Measurements from ENCODE around the gene ABCA4. TPM values are rescaled to one million over a fixed set of nuclear protein-coding genes. Genes with fewer than 3 reads are reported as not detected.
"Not testable (repeated sequence)": the region's sequence is repeated elsewhere in the genome, so short reads cannot be mapped to it uniquely, and the experiment has no call there.

The ABCA4 gene
- total RNA-seq: not detected

- POLR2A ChIA-PET: no interaction called here
- Mint-ChIP-seq H3K4me1 (ENCODE audit: low read depth) (no peaks in the 10 kb centered on the region), H3K27me3 (ENCODE audit: low read depth) (peaks cover 17% of the 10 kb centered on the region), H3K27ac (no peak within 1 kb of the TSS), H3K36me3 (ENCODE audit: low read depth) (no peaks in the 10 kb centered on the region), H3K4me3 (no peak within 1 kb of the TSS), H3K9me3 (ENCODE audit: insufficient read depth) (no peaks in the 10 kb centered on the region)
- CTCF ChIA-PET: no interaction called here
- no peak for ATAC-seq
- DNase-seq: no peak
These were observed at the start of gene ABCA4 for GRCh38 chr1:94120991-94121390. TSS of gene ABCA4 (minus strand) at chr1:94121148. CDS start at chr1:94121045, 103 bp downstream.

DNA sequence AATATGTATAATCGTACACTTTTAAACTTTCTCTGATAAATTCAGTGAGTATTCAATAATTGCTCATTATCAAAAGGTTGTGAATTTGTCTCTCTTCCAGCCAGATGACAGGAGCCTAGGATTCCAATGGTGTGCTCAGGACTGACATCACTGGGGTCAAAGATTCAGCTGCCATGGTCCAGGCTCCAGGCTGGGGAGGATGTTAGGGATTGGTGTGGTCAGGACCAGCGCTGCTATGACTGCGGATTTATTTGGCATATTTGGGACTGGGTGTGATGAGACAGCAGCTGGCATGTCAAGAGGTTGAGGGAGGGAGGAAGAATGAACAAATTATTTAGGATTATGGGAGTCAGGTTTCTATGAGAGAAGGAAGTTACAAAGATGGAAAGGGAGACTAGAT, 48.2 kb upstream of the ABCA4 start:
- Mint-ChIP-seq H3K36me3 (ENCODE audit: low read depth) (no peaks in the 10 kb centered on the region), H3K27me3 (ENCODE audit: low read depth) (peaks cover 20% of the 10 kb centered on the region), H3K27ac (no peak overlapping the region), H3K9me3 (ENCODE audit: insufficient read depth) (no peaks in the 10 kb centered on the region), H3K4me3 (no peak overlapping the region), H3K4me1 (ENCODE audit: low read depth) (no peaks in the 10 kb centered on the region)
- ATAC-seq (no peak), DNase-seq (no peak)
- POLR2A ChIA-PET: no interaction called here
- CTCF ChIA-PET: no interaction called here

- ATAC-seq: no peak
- DNase-seq: no peak
- Mint-ChIP-seq H3K4me3 (no peak overlapping the region), H3K27me3 (ENCODE audit: low read depth) (peaks cover 7% of the 10 kb centered on the region), H3K27ac (no peak overlapping the region), H3K9me3 (ENCODE audit: insufficient read depth) (no peaks in the 10 kb centered on the region), H3K4me1 (ENCODE audit: low read depth) (no peaks in the 10 kb centered on the region), H3K36me3 (ENCODE audit: low read depth) (no peaks in the 10 kb centered on the region)
- CTCF ChIA-PET: no interaction called here
- POLR2A ChIA-PET: no interaction called here
These were observed 44.9 kb upstream of the ABCA4 start for GRCh38 chr1:94165843-94166242.

GRCh38 chr1:94164885-94165284, 43.9 kb upstream of the ABCA4 start:
- CTCF ChIA-PET; ATAC-seq; H3K9me3 Mint-ChIP-seq (ENCODE audit: insufficient read depth); H3K27ac Mint-ChIP-seq; H3K4me1 Mint-ChIP-seq (ENCODE audit: low read depth); H3K4me3 Mint-ChIP-seq; DNase-seq; POLR2A ChIA-PET; H3K36me3 Mint-ChIP-seq (ENCODE audit: low read depth); H3K27me3 Mint-ChIP-seq (ENCODE audit: low read depth): not testable (repeated sequence)

- H3K36me3 Mint-ChIP-seq (ENCODE audit: low read depth); ATAC-seq; CTCF ChIA-PET; H3K4me3 Mint-ChIP-seq; DNase-seq; H3K27ac Mint-ChIP-seq; POLR2A ChIA-PET; H3K9me3 Mint-ChIP-seq (ENCODE audit: insufficient read depth); H3K4me1 Mint-ChIP-seq (ENCODE audit: low read depth); H3K27me3 Mint-ChIP-seq (ENCODE audit: low read depth): not testable (repeated sequence)
These were observed 43.2 kb upstream of the ABCA4 start for GRCh38 chr1:94164121-94164520.

GRCh38 chr1:94163249-94163648, 42.3 kb upstream of the ABCA4 start:
- POLR2A ChIA-PET; H3K36me3 Mint-ChIP-seq (ENCODE audit: low read depth); ATAC-seq; H3K27ac Mint-ChIP-seq; H3K4me3 Mint-ChIP-seq; H3K9me3 Mint-ChIP-seq (ENCODE audit: insufficient read depth); DNase-seq; H3K4me1 Mint-ChIP-seq (ENCODE audit: low read depth); H3K27me3 Mint-ChIP-seq (ENCODE audit: low read depth): not testable (repeated sequence)
- CTCF ChIA-PET: interaction anchor here (0.6 kb wide), 1 partner anchor 14 kb away, joined by 3 read pairs; no protein-coding TSS in a partner anchor

- H3K36me3 Mint-ChIP-seq (ENCODE audit: low read depth): no peaks in the 10 kb centered on the region
- H3K27me3 Mint-ChIP-seq (ENCODE audit: low read depth): peaks cover 8% of the 10 kb centered on the region
- no peak overlapping the region for H3K4me3 Mint-ChIP-seq
- DNase-seq: no peak
- ChIA-PET CTCF (no interaction called here), POLR2A (no interaction called here)
- no peak overlapping the region for H3K27ac Mint-ChIP-seq
- no peaks in the 10 kb centered on the region for H3K9me3 Mint-ChIP-seq (ENCODE audit: insufficient read depth)
- no peaks in the 10 kb centered on the region for H3K4me1 Mint-ChIP-seq (ENCODE audit: low read depth)
- no peak for ATAC-seq
These were observed 39.9 kb upstream of the ABCA4 start for GRCh38 chr1:94160811-94161210.

GRCh38 chr1:94156096-94156625, 35.2 kb upstream of the ABCA4 start:
- ATAC-seq (no peak), DNase-seq (no peak)
- ChIA-PET CTCF (interaction anchor here (1.0 kb wide), 1 partner anchor 116 kb away, joined by 3 read pairs; no protein-coding TSS in a partner anchor), POLR2A (no interaction called here)
- Mint-ChIP-seq H3K4me1 (ENCODE audit: low read depth) (no peaks in the 10 kb centered on the region), H3K9me3 (ENCODE audit: insufficient read depth) (no peaks in the 10 kb centered on the region), H3K36me3 (ENCODE audit: low read depth) (no peaks in the 10 kb centered on the region), H3K27me3 (ENCODE audit: low read depth) (peaks cover 11% of the 10 kb centered on the region), H3K4me3 (no peak overlapping the region), H3K27ac (no peak overlapping the region)

DNA sequence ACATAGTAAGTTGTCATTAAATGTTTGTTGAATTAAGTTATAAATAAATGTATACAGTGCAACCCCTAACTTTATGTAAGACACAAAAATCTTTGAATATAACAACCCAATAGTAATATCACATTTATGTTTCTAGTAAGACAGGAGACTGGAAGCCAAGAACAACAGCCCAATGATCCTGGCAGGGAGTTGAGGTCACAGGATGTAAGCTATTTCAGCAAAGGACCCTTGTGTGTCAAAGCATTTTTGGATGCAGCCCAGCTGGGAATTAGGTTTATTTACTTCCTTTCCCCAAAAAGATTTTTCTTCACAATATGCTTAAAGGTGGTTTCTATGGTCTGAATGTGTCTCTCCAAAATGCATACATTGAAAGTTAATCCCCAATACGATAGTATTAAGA, 34.0 kb upstream of the ABCA4 start:
- Mint-ChIP-seq H3K9me3 (ENCODE audit: insufficient read depth) (no peaks in the 10 kb centered on the region), H3K4me3 (no peak overlapping the region), H3K27me3 (ENCODE audit: low read depth) (peaks cover 6% of the 10 kb centered on the region), H3K4me1 (ENCODE audit: low read depth) (no peaks in the 10 kb centered on the region), H3K36me3 (ENCODE audit: low read depth) (no peaks in the 10 kb centered on the region), H3K27ac (no peak overlapping the region)
- CTCF ChIA-PET: no interaction called here
- DNase-seq (no peak), ATAC-seq (no peak)
- POLR2A ChIA-PET: no interaction called here

- CTCF ChIA-PET: no interaction called here
- ATAC-seq (no peak), DNase-seq (no peak)
- Mint-ChIP-seq H3K27ac (no peak overlapping the region), H3K4me3 (no peak overlapping the region), H3K36me3 (ENCODE audit: low read depth) (no peaks in the 10 kb centered on the region), H3K4me1 (ENCODE audit: low read depth) (no peaks in the 10 kb centered on the region), H3K9me3 (ENCODE audit: insufficient read depth) (no peaks in the 10 kb centered on the region), H3K27me3 (ENCODE audit: low read depth) (peaks cover 7% of the 10 kb centered on the region)
- POLR2A ChIA-PET: no interaction called here
These were observed 32.2 kb upstream of the ABCA4 start for GRCh38 chr1:94153133-94153532.

DNA sequence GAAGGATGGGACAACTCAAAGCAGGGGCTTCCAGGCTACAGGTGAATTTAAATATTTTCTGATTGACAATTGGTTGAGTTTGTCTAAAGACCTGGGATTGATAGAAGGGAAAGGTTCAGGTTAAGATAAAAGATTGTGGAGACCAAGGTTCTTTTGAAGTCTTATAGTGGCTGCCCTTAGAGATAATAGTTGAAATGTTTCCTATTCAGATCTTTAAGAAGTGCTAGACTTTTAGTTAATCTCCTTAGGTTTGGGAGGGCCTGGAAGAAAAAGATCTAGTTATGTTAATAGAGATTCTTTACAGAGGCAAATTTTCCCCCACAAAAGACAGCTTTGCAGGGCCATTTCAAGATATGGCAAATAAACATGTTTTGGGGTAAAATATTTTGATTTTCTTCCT, 28.2 kb upstream of the ABCA4 start:
- ATAC-seq; H3K4me3 Mint-ChIP-seq; H3K27ac Mint-ChIP-seq; DNase-seq; H3K9me3 Mint-ChIP-seq (ENCODE audit: insufficient read depth); CTCF ChIA-PET; POLR2A ChIA-PET; H3K36me3 Mint-ChIP-seq (ENCODE audit: low read depth); H3K4me1 Mint-ChIP-seq (ENCODE audit: low read depth): not testable (repeated sequence)
- peaks cover 16% of the 10 kb centered on the region for H3K27me3 Mint-ChIP-seq (ENCODE audit: low read depth)

GRCh38 chr1:94146273-94146672, 25.3 kb upstream of the ABCA4 start:
- ATAC-seq: no peak
- DNase-seq: no peak
- no peaks in the 10 kb centered on the region for H3K9me3 Mint-ChIP-seq (ENCODE audit: insufficient read depth)
- no peaks in the 10 kb centered on the region for H3K36me3 Mint-ChIP-seq (ENCODE audit: low read depth)
- no peaks in the 10 kb centered on the region for H3K4me1 Mint-ChIP-seq (ENCODE audit: low read depth)
- POLR2A ChIA-PET: no interaction called here
- H3K27me3 Mint-ChIP-seq (ENCODE audit: low read depth): peaks cover 18% of the 10 kb centered on the region
- no peak overlapping the region for H3K4me3 Mint-ChIP-seq
- H3K27ac Mint-ChIP-seq: no peak overlapping the region
- CTCF ChIA-PET: interaction anchor here (1.5 kb wide), 1 partner anchor 85 kb away, joined by 4 read pairs; no protein-coding TSS in a partner anchor

DNA sequence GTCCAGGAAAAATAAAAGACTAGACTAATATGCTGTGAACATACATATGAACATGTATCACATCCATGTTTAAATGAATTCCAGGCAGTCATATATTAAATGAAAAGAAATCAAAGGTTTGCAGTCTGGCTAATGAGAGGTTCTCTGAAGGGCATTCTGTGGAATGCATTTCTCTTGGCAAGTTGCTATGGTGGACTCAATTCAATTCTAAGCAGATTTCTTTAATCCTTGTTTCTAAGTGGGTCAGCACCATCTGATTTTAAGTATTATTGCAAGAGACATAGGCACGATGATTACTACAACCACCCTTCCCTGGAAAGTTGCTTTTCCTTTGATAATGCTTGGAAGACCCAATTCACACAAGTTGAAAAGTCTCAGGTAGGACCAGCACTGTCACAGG, 23.9 kb upstream of the ABCA4 start:
- no peak overlapping the region for H3K27ac Mint-ChIP-seq
- H3K4me3 Mint-ChIP-seq: no peak overlapping the region
- CTCF ChIA-PET: no interaction called here
- DNase-seq (no peak), ATAC-seq (no peak)
- no peaks in the 10 kb centered on the region for H3K9me3 Mint-ChIP-seq (ENCODE audit: insufficient read depth)
- POLR2A ChIA-PET: no interaction called here
- H3K4me1 Mint-ChIP-seq (ENCODE audit: low read depth): no peaks in the 10 kb centered on the region
- peaks cover 18% of the 10 kb centered on the region for H3K27me3 Mint-ChIP-seq (ENCODE audit: low read depth)
- H3K36me3 Mint-ChIP-seq (ENCODE audit: low read depth): no peaks in the 10 kb centered on the region
